ENCODE measurements around the gene ACAA1. TPM values are rescaled to one million over a fixed set of nuclear protein-coding genes. Genes with fewer than 3 reads are reported as not detected.

ACAA1 gene
- total and polyA plus RNA-seq, 4 donors: 220 to 410 (median 340) TPM

DNA sequence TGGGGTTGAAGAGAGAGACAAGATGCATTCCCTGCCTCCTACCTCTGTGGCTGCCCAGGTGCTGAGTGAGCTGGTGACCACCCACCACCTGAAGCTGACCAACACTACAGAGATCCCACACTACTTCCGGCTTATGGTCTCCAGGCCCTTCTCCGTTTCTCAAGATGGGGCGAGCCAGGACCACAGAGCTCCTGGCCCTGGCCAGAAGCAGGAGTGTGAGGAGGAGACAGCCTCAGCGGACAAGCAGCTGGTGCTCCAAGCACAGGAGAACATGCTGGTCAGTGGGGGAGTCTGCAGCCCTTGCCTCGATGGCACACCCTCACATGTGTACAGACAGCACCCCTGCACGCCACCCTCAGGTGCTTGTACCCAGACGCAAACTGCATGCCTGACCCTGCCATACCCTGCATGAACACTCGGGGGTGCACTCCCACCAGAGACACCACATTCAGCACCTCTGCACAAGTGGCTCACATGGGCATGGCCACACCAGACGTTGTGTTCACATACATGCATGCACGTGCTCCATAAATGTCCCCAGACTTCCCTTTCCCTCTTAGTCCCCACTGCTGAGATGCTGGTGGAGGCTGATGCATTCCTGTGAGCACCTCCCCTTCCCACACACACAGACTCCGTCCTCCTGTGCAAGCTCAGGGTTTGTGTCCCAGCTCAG lies 19.0 kb downstream of the ACAA1 start:
- Histone ChIP-seq H3K36me3 (ENCODE audit: control insufficient read depth in 4 of 4, insufficient read depth in 3 of 4, low read depth in 1 of 4, low read length in 3 of 4) (peaks cover 19 to 30% (median 25%) of the 10 kb centered on the region in 4 donors), H3K4me3 (ENCODE audit: low read depth in 1 of 3, low read length in 3 of 3) (no peak overlapping the region), H3K27me3 (ENCODE audit: control insufficient read depth in 4 of 4, insufficient read depth in 4 of 4, low read length in 3 of 4) (no peaks in the 10 kb centered on the region), H3K9ac (ENCODE audit: low read depth in 1 of 2, low read length in 2 of 2) (no peak overlapping the region), H3K9me3 (ENCODE audit: control insufficient read depth in 4 of 4, low read length in 3 of 4) (no peaks in the 10 kb centered on the region), H3K4me1 (ENCODE audit: control insufficient read depth in 4 of 4, insufficient read depth in 4 of 4, low read length in 3 of 4) (peaks cover 0 to 41% (median 29%) of the 10 kb centered on the region in 4 donors), H3K27ac (ENCODE audit: low read depth in 1 of 2, low read length in 2 of 2) (peak overlapping the region; percentile 32 to 34)
- peak; percentile 79 for DNase-seq (ENCODE audit: low spot score)
- 45% methylated on average over 11 of the region's 11 CpGs for WGBS
- TF ChIP-seq FOXA1 (IDR thresholded peaks at IDR 0.05): no peak
- peak; percentile 8 for TF ChIP-seq YY1 (IDR thresholded peaks at IDR 0.05)
- TF ChIP-seq, protein P1, sequence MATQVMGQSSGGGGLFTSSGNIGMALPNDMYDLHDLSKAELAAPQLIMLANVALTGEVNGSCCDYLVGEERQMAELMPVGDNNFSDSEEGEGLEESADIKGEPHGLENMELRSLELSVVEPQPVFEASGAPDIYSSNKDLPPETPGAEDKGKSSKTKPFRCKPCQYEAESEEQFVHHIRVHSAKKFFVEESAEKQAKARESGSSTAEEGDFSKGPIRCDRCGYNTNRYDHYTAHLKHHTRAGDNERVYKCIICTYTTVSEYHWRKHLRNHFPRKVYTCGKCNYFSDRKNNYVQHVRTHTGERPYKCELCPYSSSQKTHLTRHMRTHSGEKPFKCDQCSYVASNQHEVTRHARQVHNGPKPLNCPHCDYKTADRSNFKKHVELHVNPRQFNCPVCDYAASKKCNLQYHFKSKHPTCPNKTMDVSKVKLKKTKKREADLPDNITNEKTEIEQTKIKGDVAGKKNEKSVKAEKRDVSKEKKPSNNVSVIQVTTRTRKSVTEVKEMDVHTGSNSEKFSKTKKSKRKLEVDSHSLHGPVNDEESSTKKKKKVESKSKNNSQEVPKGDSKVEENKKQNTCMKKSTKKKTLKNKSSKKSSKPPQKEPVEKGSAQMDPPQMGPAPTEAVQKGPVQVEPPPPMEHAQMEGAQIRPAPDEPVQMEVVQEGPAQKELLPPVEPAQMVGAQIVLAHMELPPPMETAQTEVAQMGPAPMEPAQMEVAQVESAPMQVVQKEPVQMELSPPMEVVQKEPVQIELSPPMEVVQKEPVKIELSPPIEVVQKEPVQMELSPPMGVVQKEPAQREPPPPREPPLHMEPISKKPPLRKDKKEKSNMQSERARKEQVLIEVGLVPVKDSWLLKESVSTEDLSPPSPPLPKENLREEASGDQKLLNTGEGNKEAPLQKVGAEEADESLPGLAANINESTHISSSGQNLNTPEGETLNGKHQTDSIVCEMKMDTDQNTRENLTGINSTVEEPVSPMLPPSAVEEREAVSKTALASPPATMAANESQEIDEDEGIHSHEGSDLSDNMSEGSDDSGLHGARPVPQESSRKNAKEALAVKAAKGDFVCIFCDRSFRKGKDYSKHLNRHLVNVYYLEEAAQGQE (IDR thresholded peaks at IDR 0.05): peak; percentile 27
- TF ChIP-seq GABPA (IDR thresholded peaks at IDR 0.05 in 1 of 2, conservative IDR thresholded peaks at IDR 0.05 in 1 of 2): no peak
- peak; percentile 11 for TF ChIP-seq FOXA2 (IDR thresholded peaks at IDR 0.05)
- TF ChIP-seq RXRA (IDR thresholded peaks at IDR 0.05): peak in 1 of 2 donors; percentile 11
- TF ChIP-seq RAD21 (IDR thresholded peaks at IDR 0.05): peak; percentile 80 to 93
- TF ChIP-seq NR2F2 (IDR thresholded peaks at IDR 0.05): no peak
- TF ChIP-seq, protein P2, sequence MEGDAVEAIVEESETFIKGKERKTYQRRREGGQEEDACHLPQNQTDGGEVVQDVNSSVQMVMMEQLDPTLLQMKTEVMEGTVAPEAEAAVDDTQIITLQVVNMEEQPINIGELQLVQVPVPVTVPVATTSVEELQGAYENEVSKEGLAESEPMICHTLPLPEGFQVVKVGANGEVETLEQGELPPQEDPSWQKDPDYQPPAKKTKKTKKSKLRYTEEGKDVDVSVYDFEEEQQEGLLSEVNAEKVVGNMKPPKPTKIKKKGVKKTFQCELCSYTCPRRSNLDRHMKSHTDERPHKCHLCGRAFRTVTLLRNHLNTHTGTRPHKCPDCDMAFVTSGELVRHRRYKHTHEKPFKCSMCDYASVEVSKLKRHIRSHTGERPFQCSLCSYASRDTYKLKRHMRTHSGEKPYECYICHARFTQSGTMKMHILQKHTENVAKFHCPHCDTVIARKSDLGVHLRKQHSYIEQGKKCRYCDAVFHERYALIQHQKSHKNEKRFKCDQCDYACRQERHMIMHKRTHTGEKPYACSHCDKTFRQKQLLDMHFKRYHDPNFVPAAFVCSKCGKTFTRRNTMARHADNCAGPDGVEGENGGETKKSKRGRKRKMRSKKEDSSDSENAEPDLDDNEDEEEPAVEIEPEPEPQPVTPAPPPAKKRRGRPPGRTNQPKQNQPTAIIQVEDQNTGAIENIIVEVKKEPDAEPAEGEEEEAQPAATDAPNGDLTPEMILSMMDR (IDR thresholded peaks at IDR 0.05; ENCODE audit: low read depth, low read length, missing input control): peak; percentile 77
- TF ChIP-seq, protein P3, sequence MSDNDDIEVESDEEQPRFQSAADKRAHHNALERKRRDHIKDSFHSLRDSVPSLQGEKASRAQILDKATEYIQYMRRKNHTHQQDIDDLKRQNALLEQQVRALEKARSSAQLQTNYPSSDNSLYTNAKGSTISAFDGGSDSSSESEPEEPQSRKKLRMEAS (IDR thresholded peaks at IDR 0.05): peak; percentile 20
- no peak for TF ChIP-seq SP1 (IDR thresholded peaks at IDR 0.05)
- TF ChIP-seq EGR1 (IDR thresholded peaks at IDR 0.05; ENCODE audit: low read depth in 2 of 2): no peak
- TF ChIP-seq HNF4G (IDR thresholded peaks at IDR 0.05): no peak
- TF ChIP-seq, protein P4, sequence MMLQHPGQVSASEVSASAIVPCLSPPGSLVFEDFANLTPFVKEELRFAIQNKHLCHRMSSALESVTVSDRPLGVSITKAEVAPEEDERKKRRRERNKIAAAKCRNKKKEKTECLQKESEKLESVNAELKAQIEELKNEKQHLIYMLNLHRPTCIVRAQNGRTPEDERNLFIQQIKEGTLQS (IDR thresholded peaks at IDR 0.05): no peak
- TF ChIP-seq JUND (IDR thresholded peaks at IDR 0.05): no peak
- TF ChIP-seq TAF1 (conservative IDR thresholded peaks at IDR 0.05): no peak
- no peak for TF ChIP-seq HNF4A (conservative IDR thresholded peaks at IDR 0.05)
- TF ChIP-seq, protein P5, sequence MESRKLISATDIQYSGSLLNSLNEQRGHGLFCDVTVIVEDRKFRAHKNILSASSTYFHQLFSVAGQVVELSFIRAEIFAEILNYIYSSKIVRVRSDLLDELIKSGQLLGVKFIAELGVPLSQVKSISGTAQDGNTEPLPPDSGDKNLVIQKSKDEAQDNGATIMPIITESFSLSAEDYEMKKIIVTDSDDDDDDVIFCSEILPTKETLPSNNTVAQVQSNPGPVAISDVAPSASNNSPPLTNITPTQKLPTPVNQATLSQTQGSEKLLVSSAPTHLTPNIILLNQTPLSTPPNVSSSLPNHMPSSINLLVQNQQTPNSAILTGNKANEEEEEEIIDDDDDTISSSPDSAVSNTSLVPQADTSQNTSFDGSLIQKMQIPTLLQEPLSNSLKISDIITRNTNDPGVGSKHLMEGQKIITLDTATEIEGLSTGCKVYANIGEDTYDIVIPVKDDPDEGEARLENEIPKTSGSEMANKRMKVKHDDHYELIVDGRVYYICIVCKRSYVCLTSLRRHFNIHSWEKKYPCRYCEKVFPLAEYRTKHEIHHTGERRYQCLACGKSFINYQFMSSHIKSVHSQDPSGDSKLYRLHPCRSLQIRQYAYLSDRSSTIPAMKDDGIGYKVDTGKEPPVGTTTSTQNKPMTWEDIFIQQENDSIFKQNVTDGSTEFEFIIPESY (IDR thresholded peaks at IDR 0.05): no peak

All from liver (tissue), 9 donors.